GM19193 (cell line): ENCODE results near the gene TMED7.

ENCODE experiments used
- POLR2A ChIP-seq: IDR thresholded peaks from 4 replicates; pipeline ENCODE4 v1.6.1; 2011; ENCODE audit not compliant: insufficient read depth, insufficient read length; ENCODE audit errors: extremely low read depth

Gene TMED7

DNA sequence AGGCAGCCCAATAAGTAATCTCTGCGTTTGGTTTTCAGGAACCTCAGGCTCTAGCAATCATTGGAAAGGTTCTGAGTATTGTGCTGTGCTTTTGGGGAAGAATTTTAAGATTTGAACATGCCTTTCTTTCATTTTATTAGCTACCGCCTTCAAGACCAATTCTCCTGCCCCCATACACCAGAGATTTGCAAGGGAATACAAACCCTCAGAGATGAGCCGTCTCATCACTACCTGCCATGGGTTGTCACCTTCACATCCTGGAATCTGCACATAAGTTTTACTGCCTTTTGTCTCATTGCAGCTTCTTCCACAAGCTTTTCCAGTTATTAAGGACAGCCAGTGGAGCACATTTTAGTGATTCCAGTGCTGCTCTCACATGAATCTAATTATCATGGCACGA lies 11.7 kb upstream of the TMED7 start:
- TF ChIP-seq POLR2A: no peak

DNA sequence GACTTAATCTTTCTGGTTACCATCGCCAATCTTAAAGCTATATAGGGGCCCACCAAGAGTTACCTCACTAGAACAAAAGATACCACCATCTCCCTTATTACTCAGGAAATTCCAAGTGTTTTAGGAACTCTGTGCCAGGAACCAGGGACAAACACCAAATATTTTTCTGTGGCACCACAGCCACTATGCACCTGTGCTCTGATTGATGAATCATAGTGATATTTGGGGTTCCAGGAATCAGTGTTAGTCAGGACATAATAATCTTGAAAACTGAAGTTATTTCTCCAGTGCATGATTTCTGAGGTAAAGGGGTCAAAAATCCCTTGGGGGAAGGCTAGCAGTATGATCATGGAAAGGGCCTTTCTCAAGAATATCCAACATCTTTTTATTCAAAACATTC lies 10.2 kb upstream of the TMED7 start:
- TF ChIP-seq POLR2A: no peak

DNA sequence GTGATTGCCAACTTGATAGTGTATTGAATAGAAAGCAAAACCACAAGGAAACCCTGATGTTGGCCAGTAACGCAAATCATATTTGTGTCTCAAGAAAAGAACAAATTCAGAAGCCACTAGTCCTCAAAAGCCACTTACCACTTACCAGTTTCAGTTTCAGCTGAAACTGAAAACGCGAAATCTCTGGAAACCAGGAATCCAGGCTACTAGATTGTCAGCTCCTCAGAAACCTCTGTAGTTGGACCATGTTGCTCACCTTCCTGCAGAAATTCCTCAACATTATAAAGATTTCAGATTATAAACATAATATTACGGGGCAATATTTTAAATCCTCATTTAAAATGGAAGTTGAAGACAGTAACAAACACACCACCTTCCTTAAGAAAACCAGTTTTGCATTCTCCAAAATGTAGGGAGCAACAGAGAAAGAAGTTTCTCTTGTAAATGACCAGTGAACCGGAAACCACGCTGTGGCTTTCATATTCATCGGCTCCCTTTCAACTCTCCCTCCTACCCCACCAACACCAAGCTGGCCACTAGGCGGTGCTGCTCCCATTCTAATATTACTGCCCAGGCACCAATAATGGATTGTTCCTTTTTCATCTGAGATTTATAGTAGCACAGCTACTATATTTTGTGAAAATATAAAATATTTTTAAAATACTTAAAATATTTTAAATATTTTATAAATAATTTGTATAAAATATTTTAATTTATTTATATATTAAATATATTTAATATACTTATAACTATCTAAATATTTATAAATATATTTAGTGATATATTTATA lies 8.7 kb upstream of the TMED7 start:
- TF ChIP-seq POLR2A: no peak

DNA sequence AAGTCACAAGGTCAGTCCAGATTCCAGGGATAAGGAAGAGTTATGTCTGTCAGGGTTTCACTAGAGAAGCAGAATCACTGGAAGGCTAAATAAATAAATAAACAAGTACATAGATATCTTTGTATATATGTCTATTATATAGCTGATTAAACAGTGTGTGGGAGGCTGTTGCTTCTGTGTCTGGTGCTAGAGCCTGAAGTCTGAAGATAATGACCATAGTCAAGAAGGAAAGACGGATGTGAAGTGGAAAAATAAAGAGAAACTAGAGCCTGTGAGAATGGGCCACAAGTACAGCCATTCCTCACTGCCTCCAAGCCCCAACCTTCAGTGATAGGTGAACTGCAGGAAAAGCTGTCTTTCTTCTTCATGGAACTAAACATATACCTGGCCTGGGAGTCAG lies 4.1 kb upstream of the TMED7 start:
- no peak for TF ChIP-seq POLR2A

DNA sequence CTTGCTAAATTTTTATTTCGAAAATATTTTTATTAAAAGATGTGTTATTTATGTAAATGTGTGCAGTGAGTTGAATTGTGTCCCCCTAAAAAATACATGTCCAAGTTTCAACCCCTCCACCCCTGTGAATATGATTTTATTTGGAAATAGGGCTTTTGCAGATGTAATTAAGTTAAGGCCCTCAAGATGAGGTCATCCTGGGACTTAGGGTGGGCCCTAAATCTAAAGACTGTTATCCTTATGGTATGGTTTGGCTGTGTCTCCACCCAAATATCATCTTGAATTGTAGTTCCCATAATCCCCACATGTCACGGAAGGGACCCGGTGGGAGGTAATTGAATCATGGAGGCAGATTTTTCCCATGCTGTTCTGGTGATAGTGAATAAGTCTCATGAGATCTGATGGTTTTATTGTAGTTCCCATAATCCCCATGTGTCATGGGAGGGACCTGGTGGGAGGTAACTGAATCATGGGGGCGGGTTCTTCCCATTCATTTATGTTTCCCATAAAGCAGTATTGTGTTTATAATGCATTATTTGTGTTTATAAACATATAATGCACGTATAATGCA lies 1.5 kb upstream of the TMED7 start:
- TF ChIP-seq POLR2A: no peak

DNA sequence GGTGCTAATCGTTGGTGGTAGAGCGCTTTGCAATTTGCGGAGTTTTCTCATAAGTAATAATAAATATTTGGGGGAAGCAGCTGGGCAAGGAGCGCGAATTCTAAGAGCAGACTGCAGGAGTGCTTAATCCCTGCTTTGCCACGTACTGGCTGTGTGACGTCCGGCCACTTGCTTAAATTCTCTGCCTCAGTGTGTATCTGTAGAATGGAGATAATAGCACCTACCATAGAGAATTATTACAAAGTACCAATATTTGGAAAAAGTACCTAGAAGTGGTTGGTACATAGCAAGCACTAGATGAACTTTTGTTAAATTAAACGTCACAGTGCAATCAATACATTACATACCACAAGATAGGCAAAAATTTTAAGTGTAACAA lies 598 bp upstream of the TMED7 start:
- TF ChIP-seq POLR2A: no peak

DNA sequence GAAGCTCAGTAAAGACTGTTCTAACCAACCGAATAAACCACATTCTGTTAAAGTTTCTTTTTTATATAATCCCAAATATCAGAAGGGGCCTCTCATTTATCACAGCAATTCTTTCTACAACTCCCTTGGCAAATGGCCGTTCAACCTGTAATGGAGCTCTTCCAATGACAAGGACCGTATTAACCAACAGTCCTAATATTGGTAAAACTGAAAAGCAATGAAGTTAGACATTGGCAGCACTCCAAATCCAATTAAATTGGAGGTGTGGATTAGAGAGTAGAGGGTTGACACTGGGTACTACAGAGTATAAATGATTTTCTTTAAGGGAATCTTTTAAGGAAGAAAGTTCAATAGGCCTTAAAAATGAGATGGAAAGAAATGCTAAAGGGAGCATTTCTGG lies 842 bp downstream of the TMED7 start:
- no peak for TF ChIP-seq POLR2A

DNA sequence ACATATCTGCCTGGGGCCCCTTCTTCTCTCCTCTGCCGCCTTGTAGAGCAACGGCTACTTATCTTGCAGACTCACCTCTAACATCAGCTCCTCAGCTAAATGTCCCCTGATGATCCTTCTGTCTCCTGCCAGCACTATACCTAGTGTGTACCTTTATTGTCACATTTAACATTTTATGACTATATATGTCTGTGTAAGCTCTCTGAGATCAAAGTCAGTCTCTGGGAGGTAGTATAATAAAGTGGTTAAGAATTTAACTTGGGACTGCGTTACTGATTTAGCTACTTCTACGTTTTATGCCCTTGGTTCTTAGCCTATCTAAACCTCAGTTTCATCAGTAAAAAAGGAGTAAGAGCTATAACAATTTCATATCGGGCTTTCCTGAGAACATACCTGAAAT lies 2.2 kb downstream of the TMED7 start:
- TF ChIP-seq POLR2A: no peak

DNA sequence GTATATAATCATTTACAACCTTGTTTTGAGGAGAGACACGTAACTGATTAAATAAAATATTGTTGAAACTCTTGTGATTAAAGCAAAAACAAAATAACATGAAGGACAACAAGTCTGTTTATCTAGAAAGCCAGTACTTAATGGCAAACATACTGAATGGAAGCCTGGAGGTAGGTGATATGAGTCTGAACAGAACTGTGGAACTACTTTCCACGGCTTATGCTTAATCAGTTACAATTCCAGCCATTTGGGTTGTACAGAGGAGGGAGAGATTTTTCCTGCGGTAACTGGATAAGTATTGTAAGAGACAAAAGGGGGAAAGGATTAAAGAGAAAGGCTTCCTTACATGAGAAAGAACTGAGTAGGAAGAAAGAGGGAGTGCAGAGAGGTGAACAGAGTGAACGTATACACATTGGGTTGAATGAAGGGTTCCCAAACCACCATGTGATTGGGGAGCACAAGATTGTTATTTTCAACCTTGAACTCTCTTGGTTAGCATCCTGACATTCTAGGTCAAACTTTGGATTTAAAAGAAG lies 4.4 kb downstream of the TMED7 start:
- TF ChIP-seq POLR2A: no peak

DNA sequence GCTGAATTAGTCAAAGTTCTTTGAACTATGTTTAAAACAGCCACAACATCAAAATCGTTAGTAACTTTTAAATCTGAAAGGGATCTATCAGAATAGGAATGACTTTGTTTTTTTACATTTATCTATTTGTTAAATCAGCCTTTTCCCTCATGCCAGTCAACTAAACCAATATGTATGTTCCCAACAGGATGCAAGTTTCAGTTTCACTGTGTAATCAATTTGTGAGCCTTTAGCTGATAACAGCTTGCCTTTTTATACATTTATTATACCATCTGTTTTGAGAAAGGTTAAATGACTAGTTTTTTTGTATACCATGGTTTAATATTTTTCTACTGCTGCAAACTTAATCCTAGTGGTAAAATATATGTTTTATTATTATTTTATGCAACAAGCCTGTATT lies 8.9 kb downstream of the TMED7 start:
- no peak for TF ChIP-seq POLR2A

DNA sequence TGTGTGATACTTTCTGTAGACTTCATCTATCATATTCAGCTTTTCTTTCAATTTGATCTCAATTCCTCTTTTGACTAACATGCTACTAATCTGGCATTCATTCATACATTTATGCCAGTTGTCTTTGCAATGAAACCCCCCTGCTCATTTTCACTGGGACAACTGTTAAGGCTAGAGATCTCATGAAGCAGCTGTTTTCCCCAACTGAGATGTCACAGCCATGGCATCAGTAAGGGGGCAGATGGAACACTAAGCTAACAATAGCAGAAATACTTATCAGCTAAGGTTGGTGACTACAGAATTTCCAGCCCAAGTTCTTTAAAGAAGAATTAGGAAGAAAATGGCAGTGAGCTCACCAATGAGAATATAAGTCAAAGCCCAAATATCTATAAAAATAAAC lies 9.4 kb downstream of the TMED7 start:
- no peak for TF ChIP-seq POLR2A

DNA sequence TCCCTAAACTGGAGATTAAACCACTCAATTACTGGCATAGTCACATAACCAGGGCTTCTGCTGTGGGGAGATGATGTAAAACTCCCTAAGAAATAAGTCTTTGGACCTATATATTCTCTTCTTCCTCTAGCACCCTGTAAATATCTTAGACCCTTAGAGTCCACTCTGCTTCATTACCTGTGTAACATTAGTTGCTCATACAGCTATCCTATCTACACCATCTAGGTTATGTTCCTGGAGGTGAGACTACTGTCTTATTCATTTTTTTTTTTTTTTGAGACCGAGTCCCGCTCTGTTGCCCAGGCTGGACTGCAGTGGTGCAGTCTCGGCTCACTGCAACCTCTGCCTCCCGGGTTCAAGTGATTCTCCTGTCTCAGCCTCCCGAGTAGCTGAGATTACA lies 14.0 kb downstream of the TMED7 start:
- no peak for TF ChIP-seq POLR2A

DNA sequence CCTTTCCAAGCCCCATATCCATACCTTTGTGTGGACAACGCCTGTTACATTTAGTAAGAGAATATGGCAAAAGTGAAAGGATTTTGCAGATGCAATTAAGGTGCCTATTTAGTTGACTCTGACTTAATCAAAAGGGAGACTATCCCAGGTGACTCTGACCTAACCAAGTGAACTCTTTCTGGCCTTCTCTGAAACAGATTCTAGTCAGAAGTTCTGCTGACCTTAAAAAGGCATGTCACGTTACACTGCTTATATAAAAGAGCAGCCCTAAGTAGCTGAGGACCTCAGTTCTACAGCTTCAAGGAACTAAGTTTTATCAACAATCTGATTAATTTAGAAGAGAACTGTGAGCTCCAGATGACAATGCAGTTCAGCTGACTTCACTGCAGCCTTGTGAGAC lies 17.9 kb downstream of the TMED7 start:
- TF ChIP-seq POLR2A: no peak

DNA sequence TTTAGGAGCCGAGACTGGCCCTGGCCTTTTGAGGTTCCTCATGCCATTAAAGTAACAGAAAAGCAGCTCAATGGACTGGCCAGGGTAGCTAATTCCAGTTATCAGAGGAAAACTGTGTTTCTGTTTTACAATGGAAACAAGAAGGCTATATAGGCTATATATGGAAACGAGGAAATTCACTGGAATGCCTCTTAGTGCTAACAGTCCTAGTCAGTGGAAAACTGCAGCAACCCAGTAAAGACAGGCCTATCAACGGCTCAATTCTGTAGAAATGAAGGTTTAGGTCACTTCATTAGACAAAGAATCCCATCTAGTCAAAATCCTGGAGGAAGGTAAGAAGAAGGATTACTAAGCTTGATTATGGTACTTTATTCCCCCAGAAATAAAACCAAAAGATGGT lies 20.4 kb downstream of the TMED7 start:
- TF ChIP-seq POLR2A: no peak

DNA sequence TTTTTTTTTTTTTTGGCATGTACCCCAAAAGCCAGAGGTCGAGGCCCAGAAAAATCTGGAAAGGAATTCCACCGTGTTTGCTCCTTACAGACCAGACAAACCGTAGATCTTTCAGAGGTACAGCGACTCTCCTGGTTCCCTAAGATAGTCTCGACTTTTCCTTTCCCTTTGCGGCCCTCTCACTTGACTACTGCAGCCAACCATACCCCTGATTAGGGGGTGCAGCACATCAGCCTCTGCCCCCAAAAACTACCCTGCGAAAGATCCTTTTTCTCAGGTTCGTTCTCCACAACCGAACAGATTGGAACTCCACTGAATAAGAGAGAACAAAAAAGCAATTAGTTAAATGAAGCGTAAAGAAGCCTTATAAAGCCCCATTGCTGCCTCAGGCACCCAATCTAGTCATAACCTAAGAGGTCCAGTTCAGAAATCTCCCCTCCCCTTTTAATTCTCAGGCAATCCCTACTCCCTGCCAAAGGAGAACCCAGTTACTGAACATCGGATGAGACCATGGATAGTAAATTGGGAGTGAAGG lies 23.2 kb downstream of the TMED7 start:
- no peak for TF ChIP-seq POLR2A
